K562 (cell line): ENCODE data around the gene C19orf67.

Experiments used
- CBFB ChIP-seq: sonication (generic); formaldehyde crosslinking; IDR thresholded peaks from 2 replicates; pipeline ENCODE4 v1.4.0; 2020; ENCODE audit warnings: mild to moderate bottlenecking, missing genetic modification reagents
- ERF ChIP-seq: fragments of 450-650 bp; formaldehyde crosslinking; IDR thresholded peaks from 2 replicates; pipeline ENCODE4 v1.4.0; 2020; ENCODE audit warnings: mild to moderate bottlenecking, mixed read lengths
- FOXA1 ChIP-seq: fragments of 450-650 bp; IDR thresholded peaks from 2 replicates; pipeline ENCODE4 v1.6.1; 2016; ENCODE audit warnings: mild to moderate bottlenecking, borderline replicate concordance
- KAT2B ChIP-seq: IDR thresholded peaks from one replicate; pipeline ENCODE4 v1.6.1; 2012; ENCODE audit warnings: low read depth, mild to moderate bottlenecking, control low read depth, inconsistent platforms, low read length, moderate library complexity
- MXI1 ChIP-seq: IDR thresholded peaks from 2 replicates; pipeline ENCODE4 v1.6.1; 2011; ENCODE audit warnings: low read depth, mild to moderate bottlenecking, improper control_type of control experiment, low read length
- RFX5 ChIP-seq: IDR thresholded peaks from 2 replicates; pipeline ENCODE4 v1.6.1; 2011; ENCODE audit warnings: low read depth, mild to moderate bottlenecking, improper control_type of control experiment, low read length
- STAT5B ChIP-seq: fragments of 250-450 bp; sonication (Bioruptor Pico); IDR thresholded peaks from 2 replicates; pipeline ENCODE4 v1.8.0; 2021; ENCODE audit warnings: mild to moderate bottlenecking, inconsistent platforms
- TAF1 ChIP-seq: IDR thresholded peaks from 2 replicates; pipeline ENCODE4 v1.6.1; 2011; ENCODE audit warnings: mild to moderate bottlenecking, low read length, moderate library complexity; ENCODE audit not compliant: insufficient read depth, control insufficient read depth, severe bottlenecking; ENCODE audit errors: extremely low read depth
- TF ChIP-seq, protein P1 (sequence below), 3 experiments: IDR thresholded peaks in 2 of 3; conservative IDR thresholded peaks in 1 of 3; 2 replicates each; pipeline ENCODE4 v1.5.1; 2011 to 2012; ENCODE audit warnings: low read length in 3 of 3, mild to moderate bottlenecking in 3 of 3, control low read depth in 2 of 3, improper control_type of control experiment in 1 of 3, inconsistent platforms in 1 of 3, low read depth in 1 of 3, mixed read lengths in 1 of 3, moderate library complexity in 1 of 3; ENCODE audit not compliant: insufficient read depth in 2 of 3

DNA sequence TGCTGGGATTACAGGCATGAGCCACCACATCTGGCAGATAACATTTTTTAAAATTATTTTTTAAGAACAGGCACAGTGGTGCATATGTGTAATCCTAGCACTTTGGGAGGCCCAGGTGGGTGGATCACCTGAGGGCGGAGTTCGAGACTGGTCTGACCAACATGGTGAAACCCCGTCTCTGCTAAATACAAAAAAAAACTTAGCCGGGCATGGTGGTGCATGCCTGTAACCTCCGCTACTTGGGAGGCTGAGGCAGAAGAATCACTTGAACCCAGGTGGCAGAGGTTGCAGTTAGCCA is 23.1 kb downstream of the C19orf67 start:
- TF ChIP-seq FOXA1 (no peak), ERF (CRISPR knock-in tag) (no peak), MXI1 (no peak), RFX5 (no peak), KAT2B (no peak), TAF1 (no peak), STAT5B (CRISPR knock-in tag) (no peak), CBFB (CRISPR knock-in tag) (no peak)
- TF ChIP-seq, protein P1, sequence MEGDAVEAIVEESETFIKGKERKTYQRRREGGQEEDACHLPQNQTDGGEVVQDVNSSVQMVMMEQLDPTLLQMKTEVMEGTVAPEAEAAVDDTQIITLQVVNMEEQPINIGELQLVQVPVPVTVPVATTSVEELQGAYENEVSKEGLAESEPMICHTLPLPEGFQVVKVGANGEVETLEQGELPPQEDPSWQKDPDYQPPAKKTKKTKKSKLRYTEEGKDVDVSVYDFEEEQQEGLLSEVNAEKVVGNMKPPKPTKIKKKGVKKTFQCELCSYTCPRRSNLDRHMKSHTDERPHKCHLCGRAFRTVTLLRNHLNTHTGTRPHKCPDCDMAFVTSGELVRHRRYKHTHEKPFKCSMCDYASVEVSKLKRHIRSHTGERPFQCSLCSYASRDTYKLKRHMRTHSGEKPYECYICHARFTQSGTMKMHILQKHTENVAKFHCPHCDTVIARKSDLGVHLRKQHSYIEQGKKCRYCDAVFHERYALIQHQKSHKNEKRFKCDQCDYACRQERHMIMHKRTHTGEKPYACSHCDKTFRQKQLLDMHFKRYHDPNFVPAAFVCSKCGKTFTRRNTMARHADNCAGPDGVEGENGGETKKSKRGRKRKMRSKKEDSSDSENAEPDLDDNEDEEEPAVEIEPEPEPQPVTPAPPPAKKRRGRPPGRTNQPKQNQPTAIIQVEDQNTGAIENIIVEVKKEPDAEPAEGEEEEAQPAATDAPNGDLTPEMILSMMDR (IDR thresholded peaks at IDR 0.05 in 2 of 3, conservative IDR thresholded peaks at IDR 0.05 in 1 of 3; ENCODE audit: insufficient read depth in 2 of 3, low read depth in 1 of 3, low read length in 3 of 3) = no peak
